Measurements from ENCODE around the gene SRRT. TPM values are rescaled to one million over a fixed set of nuclear protein-coding genes. Genes with fewer than 3 reads are reported as not detected.

The SRRT gene
- total RNA-seq, 4 donors from 2014 or later: 44.9 to 87.3 (median 60.9) TPM

- DNase-seq (ENCODE audit: low spot score) (no peak), ATAC-seq (ENCODE audit: low FRiP score) (no peak)
- TF ChIP-seq, protein P1, sequence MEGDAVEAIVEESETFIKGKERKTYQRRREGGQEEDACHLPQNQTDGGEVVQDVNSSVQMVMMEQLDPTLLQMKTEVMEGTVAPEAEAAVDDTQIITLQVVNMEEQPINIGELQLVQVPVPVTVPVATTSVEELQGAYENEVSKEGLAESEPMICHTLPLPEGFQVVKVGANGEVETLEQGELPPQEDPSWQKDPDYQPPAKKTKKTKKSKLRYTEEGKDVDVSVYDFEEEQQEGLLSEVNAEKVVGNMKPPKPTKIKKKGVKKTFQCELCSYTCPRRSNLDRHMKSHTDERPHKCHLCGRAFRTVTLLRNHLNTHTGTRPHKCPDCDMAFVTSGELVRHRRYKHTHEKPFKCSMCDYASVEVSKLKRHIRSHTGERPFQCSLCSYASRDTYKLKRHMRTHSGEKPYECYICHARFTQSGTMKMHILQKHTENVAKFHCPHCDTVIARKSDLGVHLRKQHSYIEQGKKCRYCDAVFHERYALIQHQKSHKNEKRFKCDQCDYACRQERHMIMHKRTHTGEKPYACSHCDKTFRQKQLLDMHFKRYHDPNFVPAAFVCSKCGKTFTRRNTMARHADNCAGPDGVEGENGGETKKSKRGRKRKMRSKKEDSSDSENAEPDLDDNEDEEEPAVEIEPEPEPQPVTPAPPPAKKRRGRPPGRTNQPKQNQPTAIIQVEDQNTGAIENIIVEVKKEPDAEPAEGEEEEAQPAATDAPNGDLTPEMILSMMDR (IDR thresholded peaks at IDR 0.05): no peak
Measured at GRCh38 chr7:100874300-100874576, 665 bp upstream of the SRRT start.

- TF ChIP-seq, protein P1 (IDR thresholded peaks at IDR 0.05): no peak
- ATAC-seq (ENCODE audit: low FRiP score): peak; percentile 4
Measured at GRCh38 chr7:100875356-100875751, 451 bp downstream of the SRRT start.

GRCh38 chr7:100878013-100878412 lies 3.1 kb downstream of the SRRT start:
- ATAC-seq (ENCODE audit: low FRiP score): no peak
- TF ChIP-seq, protein P1 (IDR thresholded peaks at IDR 0.05): no peak
- no peak for DNase-seq (ENCODE audit: low spot score)

More at GRCh38 chr7:100875356-100875751, 451 bp downstream of the SRRT start:
- no peak for DNase-seq (ENCODE audit: low spot score)

GRCh38 chr7:100878685-100879084 lies 3.8 kb downstream of the SRRT start:
- no peak for ATAC-seq (ENCODE audit: low FRiP score)
- TF ChIP-seq, protein P1 (IDR thresholded peaks at IDR 0.05): no peak
- DNase-seq (ENCODE audit: low spot score): no peak

DNA sequence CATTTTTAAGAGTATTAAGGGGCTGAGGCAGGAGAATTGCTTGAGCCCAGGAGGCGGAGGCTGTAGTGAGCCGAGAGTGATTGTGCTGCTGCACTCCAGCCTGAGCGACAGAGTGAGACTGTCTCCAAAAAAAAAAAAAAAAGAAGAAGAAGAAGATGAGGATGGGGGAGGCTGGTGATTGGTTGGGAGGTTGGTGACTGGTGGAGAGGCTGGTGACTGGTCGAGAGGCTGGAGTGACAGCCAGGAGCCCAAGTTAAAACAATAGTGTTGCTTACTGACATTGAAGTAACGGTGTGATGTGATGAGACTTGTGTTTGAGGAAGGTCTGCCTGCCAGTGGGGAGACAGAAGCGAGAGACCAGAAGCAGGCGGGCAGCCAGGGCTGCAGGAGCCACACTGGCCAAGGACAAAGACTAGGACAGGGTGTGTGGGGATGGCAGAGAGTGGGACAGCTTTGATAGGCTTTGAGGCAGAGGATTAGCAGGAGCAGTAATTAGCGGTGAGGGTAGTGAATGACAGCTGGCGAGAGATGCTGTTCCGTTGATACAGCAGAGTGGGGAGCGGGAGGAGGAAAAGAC lies 4.9 kb downstream of the SRRT start:
- DNase-seq (ENCODE audit: low spot score) (no peak), ATAC-seq (ENCODE audit: low FRiP score) (no peak)
- TF ChIP-seq, protein P1 (IDR thresholded peaks at IDR 0.05): no peak

DNA sequence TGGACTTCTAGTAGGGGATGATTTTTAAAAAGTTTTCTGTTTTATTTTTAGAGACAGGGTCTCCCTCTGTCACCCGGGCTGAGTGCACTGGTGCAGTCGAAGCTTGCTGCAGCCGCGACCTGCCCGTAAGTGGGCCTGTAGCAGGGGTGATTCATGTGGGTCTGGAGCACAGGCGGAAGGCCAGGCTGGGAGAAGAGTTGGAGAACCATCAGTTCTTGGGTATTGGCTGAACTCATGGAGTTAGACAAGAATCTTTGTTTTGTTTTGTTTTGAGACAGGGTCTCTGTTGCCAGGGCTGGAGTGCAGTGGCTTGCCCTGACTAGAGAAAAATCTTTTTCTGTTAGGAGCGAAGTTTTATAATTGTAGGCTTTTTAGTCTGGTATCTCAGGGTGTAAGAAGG lies 5.7 kb downstream of the SRRT start:
- no peak for ATAC-seq (ENCODE audit: low FRiP score)
- DNase-seq (ENCODE audit: low spot score): no peak
- TF ChIP-seq, protein P1 (IDR thresholded peaks at IDR 0.05): no peak

DNA sequence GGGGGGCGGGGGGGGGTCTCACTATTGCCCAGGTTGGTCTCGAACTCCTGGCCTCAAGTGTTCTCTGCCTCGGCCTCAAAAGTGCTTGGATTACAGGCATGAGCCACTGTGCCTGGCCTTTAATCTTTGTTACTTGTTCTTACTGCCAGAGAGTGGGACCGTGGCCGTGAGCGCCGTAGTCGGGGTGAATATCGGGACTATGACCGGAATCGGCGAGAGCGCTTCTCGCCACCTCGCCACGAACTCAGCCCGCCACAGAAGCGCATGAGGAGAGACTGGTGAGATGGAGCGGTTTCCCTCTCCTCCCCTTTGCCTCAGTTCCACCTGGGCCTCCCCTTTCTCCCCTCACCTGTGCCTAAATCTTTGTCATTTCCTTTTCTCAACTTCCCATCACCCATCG lies 6.2 kb downstream of the SRRT start:
- ATAC-seq (ENCODE audit: low FRiP score): no peak
- DNase-seq (ENCODE audit: low spot score): no peak
- TF ChIP-seq, protein P1 (IDR thresholded peaks at IDR 0.05): no peak

Measured in omental fat pad (tissue), 4 donors.